WERI-Rb-1 (cell line): ENCODE measurements around the gene UBL7.

Experiments used
- DNase-seq: peaks from one replicate; pipeline ENCODE4 v3.0.0-alpha.2; 2020
- H3K27ac ChIP-seq: fragments of 250-450 bp; sonication (Bioruptor Pico); 2 replicates; pipeline ENCODE4 v1.5.1; 2020; ENCODE audit warnings: mild to moderate bottlenecking, moderate library complexity
- H3K27me3 ChIP-seq: fragments of 250-450 bp; sonication (Bioruptor Pico); 2 replicates; pipeline ENCODE4 v1.5.1; 2021; ENCODE audit warnings: mild to moderate bottlenecking, low read depth, moderate library complexity; ENCODE audit not compliant: insufficient read depth, severe bottlenecking
- H3K36me3 ChIP-seq: fragments of 250-450 bp; sonication (Bioruptor Pico); 2 replicates; pipeline ENCODE4 v1.5.1; 2020; ENCODE audit warnings: mild to moderate bottlenecking, moderate library complexity
- H3K4me3 ChIP-seq: 2 replicates; pipeline ENCODE4 v1.5.1; 2011; ENCODE audit warnings: low read depth, mild to moderate bottlenecking, control low read depth, low read length
- H3K9me3 ChIP-seq: fragments of 250-450 bp; sonication (Bioruptor Pico); 2 replicates; pipeline ENCODE4 v1.5.1; 2021; ENCODE audit warnings: mild to moderate bottlenecking, moderate library complexity; ENCODE audit not compliant: severe bottlenecking
- TF ChIP-seq, protein P1 (sequence below): IDR thresholded peaks from 2 replicates; pipeline ENCODE4 v1.5.1; 2011; ENCODE audit warnings: low read depth, mild to moderate bottlenecking, control low read depth, inconsistent platforms, low read length

UBL7 gene

GRCh38 chr15:74468341-74469032, 7.5 kb upstream of the UBL7 start:
- TF ChIP-seq, protein P1, sequence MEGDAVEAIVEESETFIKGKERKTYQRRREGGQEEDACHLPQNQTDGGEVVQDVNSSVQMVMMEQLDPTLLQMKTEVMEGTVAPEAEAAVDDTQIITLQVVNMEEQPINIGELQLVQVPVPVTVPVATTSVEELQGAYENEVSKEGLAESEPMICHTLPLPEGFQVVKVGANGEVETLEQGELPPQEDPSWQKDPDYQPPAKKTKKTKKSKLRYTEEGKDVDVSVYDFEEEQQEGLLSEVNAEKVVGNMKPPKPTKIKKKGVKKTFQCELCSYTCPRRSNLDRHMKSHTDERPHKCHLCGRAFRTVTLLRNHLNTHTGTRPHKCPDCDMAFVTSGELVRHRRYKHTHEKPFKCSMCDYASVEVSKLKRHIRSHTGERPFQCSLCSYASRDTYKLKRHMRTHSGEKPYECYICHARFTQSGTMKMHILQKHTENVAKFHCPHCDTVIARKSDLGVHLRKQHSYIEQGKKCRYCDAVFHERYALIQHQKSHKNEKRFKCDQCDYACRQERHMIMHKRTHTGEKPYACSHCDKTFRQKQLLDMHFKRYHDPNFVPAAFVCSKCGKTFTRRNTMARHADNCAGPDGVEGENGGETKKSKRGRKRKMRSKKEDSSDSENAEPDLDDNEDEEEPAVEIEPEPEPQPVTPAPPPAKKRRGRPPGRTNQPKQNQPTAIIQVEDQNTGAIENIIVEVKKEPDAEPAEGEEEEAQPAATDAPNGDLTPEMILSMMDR: no peak
- no peak overlapping the region for H3K27ac ChIP-seq
- no peak for DNase-seq
- no peak overlapping the region for H3K4me3 ChIP-seq
- H3K36me3 ChIP-seq: peaks cover 26% of the 10 kb centered on the region
- H3K9me3 ChIP-seq: no peaks in the 10 kb centered on the region
- no peaks in the 10 kb centered on the region for H3K27me3 ChIP-seq

GRCh38 chr15:74466570-74466969, 5.6 kb upstream of the UBL7 start:
- no peaks in the 10 kb centered on the region for H3K27me3 ChIP-seq
- TF ChIP-seq, protein P1: no peak
- no peak overlapping the region for H3K27ac ChIP-seq
- DNase-seq: no peak
- H3K4me3 ChIP-seq: no peak overlapping the region
- H3K36me3 ChIP-seq: peaks cover 26% of the 10 kb centered on the region
- H3K9me3 ChIP-seq: no peaks in the 10 kb centered on the region

GRCh38 chr15:74464897-74465296, 3.9 kb upstream of the UBL7 start:
- Histone ChIP-seq H3K4me3 (no peak overlapping the region), H3K27me3 (no peaks in the 10 kb centered on the region), H3K36me3 (peaks cover 21% of the 10 kb centered on the region), H3K9me3 (no peaks in the 10 kb centered on the region), H3K27ac (no peak overlapping the region)
- DNase-seq: no peak
- TF ChIP-seq, protein P1: no peak

- Histone ChIP-seq H3K9me3 (no peaks in the 10 kb centered on the region), H3K27ac (no peak overlapping the region), H3K27me3 (no peaks in the 10 kb centered on the region), H3K36me3 (peaks cover 21% of the 10 kb centered on the region), H3K4me3 (no peak overlapping the region)
- TF ChIP-seq, protein P1: no peak
- no peak for DNase-seq
Measured at GRCh38 chr15:74464216-74464615, 3.3 kb upstream of the UBL7 start.

DNA sequence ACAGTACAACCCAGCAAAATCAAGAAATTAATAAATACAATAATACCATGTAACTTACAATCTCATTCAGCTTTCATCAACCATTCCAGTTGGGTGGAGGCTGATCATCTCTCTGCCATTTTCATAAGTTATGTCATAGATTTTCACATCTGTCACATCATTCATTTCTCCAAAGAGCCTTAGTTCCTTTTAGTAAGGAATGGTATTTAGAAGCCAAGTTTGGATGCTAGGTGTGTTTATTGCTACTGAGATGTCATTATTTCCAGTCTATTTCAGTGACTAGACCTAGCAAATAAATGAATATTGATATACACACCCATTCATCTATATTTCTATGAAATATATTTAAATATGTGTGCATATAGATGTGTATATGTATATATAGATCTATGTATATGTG, 2.7 kb upstream of the UBL7 start:
- no peaks in the 10 kb centered on the region for H3K27me3 ChIP-seq
- no peaks in the 10 kb centered on the region for H3K9me3 ChIP-seq
- no peak overlapping the region for H3K4me3 ChIP-seq
- H3K27ac ChIP-seq: no peak overlapping the region
- H3K36me3 ChIP-seq: peaks cover 20% of the 10 kb centered on the region
- TF ChIP-seq, protein P1: no peak
- no peak for DNase-seq
